C4-2B (cell line): ENCODE data around the gene MEGF8.

Experiments
- H3K27ac ChIP-seq: fragments of 450-650 bp; 2 replicates; pipeline ENCODE4 v1.5.1; 2017
- ZFX ChIP-seq: fragments of 450-650 bp; IDR thresholded peaks from 2 replicates; pipeline ENCODE4 v1.6.1; 2017
- TF ChIP-seq, protein P1 (sequence below): fragments of 450-650 bp; conservative IDR thresholded peaks from 2 replicates; pipeline ENCODE4 v1.5.1; 2017; ENCODE audit warnings: mild to moderate bottlenecking

Gene MEGF8

GRCh38 chr19:42366673-42367072, 41.2 kb downstream of the MEGF8 start:
- H3K27ac ChIP-seq = no peak overlapping the region
- TF ChIP-seq, protein P1, sequence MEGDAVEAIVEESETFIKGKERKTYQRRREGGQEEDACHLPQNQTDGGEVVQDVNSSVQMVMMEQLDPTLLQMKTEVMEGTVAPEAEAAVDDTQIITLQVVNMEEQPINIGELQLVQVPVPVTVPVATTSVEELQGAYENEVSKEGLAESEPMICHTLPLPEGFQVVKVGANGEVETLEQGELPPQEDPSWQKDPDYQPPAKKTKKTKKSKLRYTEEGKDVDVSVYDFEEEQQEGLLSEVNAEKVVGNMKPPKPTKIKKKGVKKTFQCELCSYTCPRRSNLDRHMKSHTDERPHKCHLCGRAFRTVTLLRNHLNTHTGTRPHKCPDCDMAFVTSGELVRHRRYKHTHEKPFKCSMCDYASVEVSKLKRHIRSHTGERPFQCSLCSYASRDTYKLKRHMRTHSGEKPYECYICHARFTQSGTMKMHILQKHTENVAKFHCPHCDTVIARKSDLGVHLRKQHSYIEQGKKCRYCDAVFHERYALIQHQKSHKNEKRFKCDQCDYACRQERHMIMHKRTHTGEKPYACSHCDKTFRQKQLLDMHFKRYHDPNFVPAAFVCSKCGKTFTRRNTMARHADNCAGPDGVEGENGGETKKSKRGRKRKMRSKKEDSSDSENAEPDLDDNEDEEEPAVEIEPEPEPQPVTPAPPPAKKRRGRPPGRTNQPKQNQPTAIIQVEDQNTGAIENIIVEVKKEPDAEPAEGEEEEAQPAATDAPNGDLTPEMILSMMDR = no peak
- no peak for TF ChIP-seq ZFX

- no peak overlapping the region for H3K27ac ChIP-seq
- no peak for TF ChIP-seq ZFX
- TF ChIP-seq, protein P1 = no peak
These were observed 42.5 kb downstream of the MEGF8 start for GRCh38 chr19:42367929-42368328.

- no peak for TF ChIP-seq ZFX
- TF ChIP-seq, protein P1 = no peak
- no peak overlapping the region for H3K27ac ChIP-seq
These were observed 42.9 kb downstream of the MEGF8 start for GRCh38 chr19:42368360-42368759.

- no peak for TF ChIP-seq ZFX
- TF ChIP-seq, protein P1 = no peak
- no peak overlapping the region for H3K27ac ChIP-seq
These were observed 43.3 kb downstream of the MEGF8 start for GRCh38 chr19:42368765-42369164.

DNA sequence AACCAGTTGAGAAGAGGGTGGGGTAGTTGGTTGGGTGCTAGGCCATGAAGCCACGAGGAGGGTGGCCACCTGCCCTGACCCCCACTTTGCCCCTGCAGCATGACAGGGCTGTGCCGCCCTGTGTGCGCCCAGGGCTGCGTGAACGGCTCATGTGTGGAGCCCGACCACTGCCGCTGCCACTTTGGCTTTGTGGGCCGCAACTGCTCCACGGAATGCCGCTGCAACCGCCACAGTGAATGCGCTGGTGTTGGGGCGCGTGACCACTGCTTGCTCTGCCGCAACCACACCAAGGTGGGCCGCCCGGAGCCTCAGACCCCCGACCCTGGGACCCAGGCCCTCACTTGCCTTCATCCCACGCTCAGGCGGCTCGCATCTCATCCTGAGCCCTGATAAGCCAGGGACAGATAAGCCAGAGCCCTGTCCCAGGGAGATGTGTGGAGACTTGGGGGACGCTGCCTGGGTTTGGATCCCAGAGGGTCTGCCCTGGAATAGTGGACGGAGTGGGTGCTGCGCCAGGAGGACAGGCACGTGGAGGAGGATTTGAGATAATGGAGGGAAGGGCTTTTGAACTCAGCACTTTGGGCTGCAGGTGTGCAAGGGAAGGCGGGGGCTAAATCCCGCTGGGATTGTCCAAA, 44.1 kb downstream of the MEGF8 start:
- TF ChIP-seq ZFX = no peak
- TF ChIP-seq, protein P1 = no peak
- H3K27ac ChIP-seq = no peak overlapping the region

- H3K27ac ChIP-seq = no peak overlapping the region
- TF ChIP-seq ZFX = no peak
These were observed 44.7 kb downstream of the MEGF8 start for GRCh38 chr19:42370068-42370520.

GRCh38 chr19:42370626-42371175, 45.3 kb downstream of the MEGF8 start:
- TF ChIP-seq, protein P1 = no peak
- no peak overlapping the region for H3K27ac ChIP-seq
